Dedifferentiated amniotic fluid mesenchymal stem cell (primary cell): ENCODE results near the gene ERC1.
"Not testable (repeated sequence)": the region's sequence is repeated elsewhere in the genome, so short reads cannot be mapped to it uniquely, and the experiment has no call there.

Experiments used
- DNase-seq: peaks from one replicate; pipeline ENCODE4 v3.0.0-alpha.2; 2016; ENCODE audit errors: extremely low spot score

Gene ERC1

DNA sequence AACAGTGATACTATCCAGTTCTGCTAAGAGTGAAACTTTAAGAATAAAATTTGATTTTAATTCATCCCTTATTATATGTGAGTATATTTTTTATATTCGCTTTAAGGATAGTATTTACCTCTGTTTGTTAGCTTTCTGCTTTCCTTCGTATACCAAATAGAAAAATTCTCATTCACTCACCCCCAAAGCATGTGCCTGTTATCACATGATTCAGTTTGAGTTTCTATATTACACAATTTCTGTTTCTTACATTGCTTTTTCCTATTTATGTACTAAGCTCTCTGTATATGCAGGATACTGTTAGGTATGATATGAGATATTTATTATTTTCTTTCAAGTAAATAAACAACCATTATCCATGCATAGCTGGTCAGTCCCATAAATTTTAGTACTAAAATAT is 328.2 kb downstream of the ERC1 start:
- no peak for DNase-seq

GRCh38 chr12:1320021-1320420 is 329.0 kb downstream of the ERC1 start:
- DNase-seq = no peak

DNA sequence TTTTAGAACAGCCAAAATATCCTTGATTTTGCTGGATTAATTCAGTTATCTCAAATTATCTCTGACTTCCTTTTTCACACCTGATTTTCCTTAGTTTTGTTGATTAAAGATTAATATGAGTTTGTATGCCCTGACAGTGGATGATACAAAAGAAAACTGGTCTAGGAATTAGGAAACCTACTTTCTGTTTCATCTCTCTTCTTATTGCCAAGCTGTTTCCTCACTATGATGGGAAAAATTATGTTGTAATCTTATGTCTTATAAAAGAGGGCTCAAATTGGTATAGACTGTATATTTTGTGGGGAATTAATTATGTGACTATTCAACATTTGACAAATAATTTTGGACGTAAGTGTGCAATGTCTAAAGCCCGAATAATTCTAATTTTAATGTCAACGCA is 331.8 kb downstream of the ERC1 start:
- DNase-seq = no peak

- no peak for DNase-seq
Measured at GRCh38 chr12:1324099-1324498, 333.1 kb downstream of the ERC1 start.

DNA sequence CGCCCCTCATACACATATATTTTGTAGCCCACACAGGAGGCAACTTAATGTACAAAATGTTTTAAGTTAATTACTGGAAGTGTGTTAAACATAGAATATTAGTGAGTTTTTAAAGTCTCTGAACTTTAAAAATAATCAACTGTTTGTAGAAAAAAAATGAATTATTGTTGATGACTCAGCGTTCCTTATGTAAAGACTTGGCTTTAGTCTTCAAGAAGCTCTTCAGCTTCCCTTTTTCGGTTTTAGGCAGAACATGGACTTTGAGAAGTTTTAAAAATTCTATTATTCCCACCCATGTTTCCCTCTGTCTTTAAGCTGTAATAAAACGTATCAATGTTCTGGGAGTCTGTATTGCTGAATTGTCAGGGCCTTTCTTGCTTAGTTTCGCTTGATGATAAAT is 333.9 kb downstream of the ERC1 start:
- no peak for DNase-seq

DNA sequence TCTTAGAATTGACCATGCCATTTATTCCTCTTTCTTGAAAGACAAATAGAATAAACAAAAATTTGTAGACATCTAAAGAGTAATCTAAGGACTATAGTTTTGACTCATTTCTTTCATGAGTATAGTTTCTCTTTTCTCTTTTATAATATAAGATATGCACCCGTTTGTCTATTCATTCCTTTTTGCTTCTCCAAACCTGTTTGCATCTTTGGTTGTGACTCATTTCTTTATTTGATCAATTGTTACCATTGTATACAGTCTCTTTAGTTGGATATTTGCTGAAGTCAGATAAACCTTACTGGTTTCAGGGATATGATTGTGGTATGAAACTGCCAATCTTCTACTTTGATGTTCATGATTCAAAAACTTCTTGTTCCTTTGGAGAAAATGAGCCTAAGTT is 334.6 kb downstream of the ERC1 start:
- no peak for DNase-seq

- no peak for DNase-seq
Measured at GRCh38 chr12:1326258-1326657, 335.2 kb downstream of the ERC1 start.

GRCh38 chr12:1328391-1328790 is 337.4 kb downstream of the ERC1 start:
- no peak for DNase-seq

DNA sequence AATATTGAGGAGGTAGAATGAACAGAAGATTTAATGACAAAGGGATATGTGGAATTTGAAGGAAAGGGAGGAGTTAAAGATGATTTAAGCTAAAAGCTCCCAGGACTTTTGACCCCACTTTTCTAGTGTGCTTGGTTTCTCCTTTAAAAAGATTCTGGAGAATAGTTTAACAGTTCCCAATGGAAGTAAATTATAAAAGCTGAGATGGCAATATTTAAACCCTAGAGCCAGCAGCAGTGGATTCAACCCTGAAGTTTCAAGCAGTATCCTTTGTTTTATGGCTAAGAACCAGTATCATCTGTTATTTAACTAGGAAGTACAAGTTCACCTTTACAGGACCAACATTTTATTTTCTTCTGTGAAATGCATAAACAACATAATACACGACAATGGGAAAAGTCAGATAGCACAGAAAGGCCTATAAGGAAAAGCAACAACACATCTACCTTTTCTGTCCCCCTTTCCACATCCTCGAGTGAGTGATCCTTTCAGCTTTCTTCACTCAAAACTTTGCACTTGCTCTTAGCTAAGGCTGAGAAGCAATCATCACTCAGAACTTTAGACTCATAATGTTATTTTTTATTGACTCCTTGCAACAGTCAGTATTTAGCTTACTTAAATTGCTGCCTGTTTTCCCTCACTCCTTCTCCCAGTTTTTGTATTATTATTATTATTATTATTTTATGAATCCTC is 338.9 kb downstream of the ERC1 start:
- DNase-seq = no peak

- no peak for DNase-seq
Measured at GRCh38 chr12:1330477-1330827, 339.4 kb downstream of the ERC1 start.

- no peak for DNase-seq
Measured at GRCh38 chr12:1332327-1332726, 341.3 kb downstream of the ERC1 start.

GRCh38 chr12:1338483-1339177 is 347.6 kb downstream of the ERC1 start:
- no peak for DNase-seq

GRCh38 chr12:1339178-1339541 is 348.1 kb downstream of the ERC1 start:
- not testable (repeated sequence) for DNase-seq

- no peak for DNase-seq
Measured at GRCh38 chr12:1339618-1340319, 348.7 kb downstream of the ERC1 start.

- DNase-seq = not testable (repeated sequence)
Measured at GRCh38 chr12:1341270-1341669, 350.2 kb downstream of the ERC1 start.

GRCh38 chr12:1343422-1343821 is 352.4 kb downstream of the ERC1 start:
- DNase-seq = no peak

DNA sequence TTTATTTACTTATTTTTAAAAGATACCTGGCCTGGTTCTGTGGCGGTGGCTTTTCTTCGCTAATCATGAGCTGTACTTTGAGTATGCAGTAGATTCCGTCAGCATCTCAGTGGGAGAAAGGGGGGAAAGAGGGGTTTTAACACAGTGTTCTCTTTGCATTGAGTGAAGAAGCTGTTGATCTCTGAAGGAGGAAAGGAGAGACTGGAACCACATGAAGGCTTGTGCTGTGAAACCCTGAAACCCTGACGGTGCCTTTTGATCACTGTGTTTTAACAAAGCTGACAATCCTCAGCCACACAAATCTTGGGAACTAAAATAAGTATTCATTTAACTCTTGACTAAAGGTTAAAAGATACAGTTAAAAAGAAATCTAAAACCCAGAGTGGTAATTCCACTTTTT is 353.2 kb downstream of the ERC1 start:
- DNase-seq = no peak

DNA sequence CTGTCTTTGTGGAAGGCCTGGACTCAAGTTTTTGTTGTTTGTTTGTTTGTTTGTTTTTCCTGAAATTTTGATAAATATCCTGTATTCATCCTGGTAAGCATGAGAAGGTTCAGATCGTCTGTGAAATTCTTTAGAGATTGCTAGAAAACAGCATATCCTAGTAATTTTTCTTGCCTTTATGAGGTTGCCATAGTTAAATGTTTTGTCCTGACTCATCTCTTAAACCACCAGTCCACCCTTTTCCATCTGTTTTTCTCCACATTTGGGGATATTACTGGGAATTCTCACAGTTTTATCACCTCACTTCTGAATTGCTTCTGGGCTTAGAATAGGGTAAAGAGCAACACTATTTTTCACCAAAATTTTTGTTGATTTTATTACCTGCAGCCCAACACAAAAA is 355.1 kb downstream of the ERC1 start:
- DNase-seq = no peak

GRCh38 chr12:1347294-1347693 is 356.3 kb downstream of the ERC1 start:
- DNase-seq = no peak

GRCh38 chr12:1348606-1349005 is 357.6 kb downstream of the ERC1 start:
- DNase-seq = no peak

DNA sequence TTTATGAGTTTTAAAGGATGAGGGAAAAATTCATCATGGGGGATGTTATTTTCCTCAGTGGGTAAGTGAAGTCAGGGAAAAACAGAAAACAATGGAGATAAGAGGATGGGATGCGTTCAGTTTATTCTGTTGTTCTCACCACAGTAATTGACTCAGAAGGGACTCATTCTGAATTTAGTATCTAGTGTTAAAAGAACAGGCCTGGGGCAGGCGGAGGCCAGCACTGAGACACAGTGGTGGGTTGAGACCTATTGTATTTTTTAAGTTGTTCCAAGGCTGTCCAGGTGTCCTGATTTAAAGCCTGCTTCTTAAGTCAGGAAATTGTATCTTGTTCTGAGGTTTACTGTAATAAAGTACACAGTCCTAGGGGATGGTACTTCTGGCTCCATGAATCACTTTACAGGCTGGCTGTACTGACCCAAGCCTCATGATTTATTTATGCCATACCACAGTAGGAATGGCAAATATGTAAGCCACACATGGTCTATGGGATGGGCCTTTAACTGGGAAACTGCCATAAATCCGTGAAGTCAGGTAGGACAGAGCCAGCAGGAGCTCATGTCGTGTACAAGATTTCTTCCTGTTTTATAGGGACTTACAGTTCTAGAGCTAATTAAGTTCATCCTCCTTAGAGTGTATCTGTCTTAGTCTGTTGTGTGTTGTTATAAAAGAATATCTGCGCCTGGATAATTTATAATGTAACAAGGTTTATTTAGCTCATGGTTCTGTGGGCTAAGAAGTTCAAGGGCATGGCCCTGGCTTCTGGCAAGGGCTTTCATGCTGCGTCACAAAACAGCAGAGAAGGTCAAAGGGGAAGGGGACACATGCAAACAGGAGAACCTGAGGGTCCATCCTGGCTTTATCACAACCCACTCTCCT is 359.3 kb downstream of the ERC1 start:
- DNase-seq = peak; percentile 59

GRCh38 chr12:1350934-1351240 is 359.9 kb downstream of the ERC1 start:
- no peak for DNase-seq
